ENCODE data around the gene BFSP2.
A peak's percentile ranks its signal among the peaks of the same experiment; 100 is the strongest.
"Not testable (repeated sequence)": the region's sequence is repeated elsewhere in the genome, so short reads cannot be mapped to it uniquely, and the experiment has no call there.

The BFSP2 gene

DNA sequence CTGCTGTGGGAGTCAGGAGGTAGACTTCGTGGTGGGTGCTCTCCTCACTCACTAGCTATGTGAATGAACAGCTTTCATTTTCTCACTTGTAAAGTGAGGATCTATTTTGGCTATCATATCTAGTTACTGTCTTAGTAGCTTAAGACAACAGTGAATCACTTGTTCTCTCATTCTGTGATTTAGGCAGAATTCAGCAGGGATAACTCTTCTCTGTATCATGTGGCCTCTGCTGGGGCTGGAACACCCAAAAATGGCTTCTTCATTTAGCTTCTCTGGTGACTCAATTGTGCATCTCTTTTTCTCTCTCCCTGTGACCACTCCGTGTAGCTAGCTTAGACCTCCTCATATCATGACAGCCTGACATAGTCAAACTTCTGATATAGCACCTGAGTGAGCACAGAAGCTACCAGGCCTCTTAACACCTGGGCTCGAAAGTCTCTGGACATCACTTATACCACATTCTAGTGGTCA lies 68.4 kb downstream of the BFSP2 start:
- DNase-seq (ENCODE audit: low read depth) = no peak
- TF ChIP-seq, protein P1, sequence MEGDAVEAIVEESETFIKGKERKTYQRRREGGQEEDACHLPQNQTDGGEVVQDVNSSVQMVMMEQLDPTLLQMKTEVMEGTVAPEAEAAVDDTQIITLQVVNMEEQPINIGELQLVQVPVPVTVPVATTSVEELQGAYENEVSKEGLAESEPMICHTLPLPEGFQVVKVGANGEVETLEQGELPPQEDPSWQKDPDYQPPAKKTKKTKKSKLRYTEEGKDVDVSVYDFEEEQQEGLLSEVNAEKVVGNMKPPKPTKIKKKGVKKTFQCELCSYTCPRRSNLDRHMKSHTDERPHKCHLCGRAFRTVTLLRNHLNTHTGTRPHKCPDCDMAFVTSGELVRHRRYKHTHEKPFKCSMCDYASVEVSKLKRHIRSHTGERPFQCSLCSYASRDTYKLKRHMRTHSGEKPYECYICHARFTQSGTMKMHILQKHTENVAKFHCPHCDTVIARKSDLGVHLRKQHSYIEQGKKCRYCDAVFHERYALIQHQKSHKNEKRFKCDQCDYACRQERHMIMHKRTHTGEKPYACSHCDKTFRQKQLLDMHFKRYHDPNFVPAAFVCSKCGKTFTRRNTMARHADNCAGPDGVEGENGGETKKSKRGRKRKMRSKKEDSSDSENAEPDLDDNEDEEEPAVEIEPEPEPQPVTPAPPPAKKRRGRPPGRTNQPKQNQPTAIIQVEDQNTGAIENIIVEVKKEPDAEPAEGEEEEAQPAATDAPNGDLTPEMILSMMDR (IDR thresholded peaks at IDR 0.05; ENCODE audit: control insufficient read depth, extremely low read depth, insufficient read depth) = no peak
- no peak overlapping the region for H3K4me3 ChIP-seq (ENCODE audit: low read depth, low read length)

DNA sequence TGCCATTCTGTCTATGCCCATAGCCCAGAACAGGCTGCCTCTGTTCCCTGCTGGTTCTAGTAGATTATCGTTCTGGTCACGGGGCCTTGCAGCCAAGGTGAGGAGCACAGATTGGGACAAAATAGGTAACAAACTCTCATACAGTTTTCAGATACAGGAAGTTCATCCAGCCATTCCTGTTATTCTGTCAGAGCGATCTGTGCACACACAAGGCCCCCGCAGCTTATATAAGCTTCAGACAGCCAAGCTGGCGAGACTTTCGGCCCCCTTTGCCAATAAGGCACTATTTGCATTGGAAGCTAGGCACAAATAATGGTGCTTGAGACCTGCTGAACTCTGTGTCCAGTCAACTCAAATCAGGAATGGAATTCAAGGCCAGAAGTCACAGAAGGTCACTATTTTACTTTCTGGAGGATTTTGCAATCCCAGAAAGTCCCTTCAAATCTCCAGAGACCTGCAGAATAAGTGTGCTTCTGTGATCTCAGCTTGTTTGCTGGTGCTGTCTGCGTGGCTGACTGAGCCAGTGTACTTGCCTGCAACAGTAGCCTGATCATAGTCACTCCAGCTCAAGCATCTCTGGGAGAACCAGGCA lies 69.4 kb downstream of the BFSP2 start:
- TF ChIP-seq, protein P1 (IDR thresholded peaks at IDR 0.05; ENCODE audit: control insufficient read depth, extremely low read depth, insufficient read depth) = no peak
- DNase-seq (ENCODE audit: low read depth) = no peak
- no peak overlapping the region for H3K4me3 ChIP-seq (ENCODE audit: low read depth, low read length)

DNA sequence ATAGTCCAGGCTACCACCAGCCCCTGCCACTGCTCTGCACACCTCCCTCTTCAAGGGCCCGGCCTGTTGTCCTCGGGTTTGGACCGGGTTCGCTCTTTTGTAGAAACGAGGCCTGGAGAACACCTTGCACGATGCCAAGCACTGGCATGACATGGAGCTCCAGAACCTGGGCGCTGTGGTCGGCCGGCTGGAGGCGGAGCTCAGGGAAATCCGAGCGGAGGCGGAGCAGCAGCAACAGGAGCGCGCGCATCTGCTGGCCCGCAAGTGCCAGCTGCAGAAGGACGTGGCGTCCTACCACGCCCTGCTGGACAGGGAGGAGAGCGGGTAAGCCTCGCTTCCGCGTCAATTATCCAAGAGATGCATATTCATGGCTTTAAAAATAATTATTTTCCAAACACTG lies 72.4 kb downstream of the BFSP2 start:
- no peak overlapping the region for H3K4me3 ChIP-seq (ENCODE audit: low read depth, low read length)
- TF ChIP-seq, protein P1 (IDR thresholded peaks at IDR 0.05; ENCODE audit: control insufficient read depth, extremely low read depth, insufficient read depth) = no peak
- no peak for DNase-seq (ENCODE audit: low read depth)

DNA sequence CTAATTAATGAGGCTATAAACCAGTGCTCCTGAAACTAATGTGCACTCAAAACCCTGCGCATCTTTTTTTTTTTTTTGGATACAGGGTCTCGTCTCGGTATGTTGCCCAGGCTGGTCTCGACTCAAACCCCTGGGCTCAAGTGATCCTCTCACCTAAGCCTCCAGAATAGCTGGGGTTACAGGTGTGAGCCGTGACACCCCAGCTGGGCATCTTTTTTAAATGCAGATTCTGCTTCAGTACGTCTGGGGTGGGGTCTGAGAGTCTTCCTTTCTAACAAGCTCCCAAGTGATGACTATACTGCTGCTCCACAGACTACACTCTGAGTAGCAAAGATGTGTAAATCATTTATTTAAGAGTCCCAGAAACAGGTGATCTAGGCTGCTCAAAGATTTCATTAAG lies 73.0 kb downstream of the BFSP2 start:
- no peak overlapping the region for H3K4me3 ChIP-seq (ENCODE audit: low read depth, low read length)
- TF ChIP-seq, protein P1 (IDR thresholded peaks at IDR 0.05; ENCODE audit: control insufficient read depth, extremely low read depth, insufficient read depth) = no peak
- DNase-seq (ENCODE audit: low read depth) = no peak

DNA sequence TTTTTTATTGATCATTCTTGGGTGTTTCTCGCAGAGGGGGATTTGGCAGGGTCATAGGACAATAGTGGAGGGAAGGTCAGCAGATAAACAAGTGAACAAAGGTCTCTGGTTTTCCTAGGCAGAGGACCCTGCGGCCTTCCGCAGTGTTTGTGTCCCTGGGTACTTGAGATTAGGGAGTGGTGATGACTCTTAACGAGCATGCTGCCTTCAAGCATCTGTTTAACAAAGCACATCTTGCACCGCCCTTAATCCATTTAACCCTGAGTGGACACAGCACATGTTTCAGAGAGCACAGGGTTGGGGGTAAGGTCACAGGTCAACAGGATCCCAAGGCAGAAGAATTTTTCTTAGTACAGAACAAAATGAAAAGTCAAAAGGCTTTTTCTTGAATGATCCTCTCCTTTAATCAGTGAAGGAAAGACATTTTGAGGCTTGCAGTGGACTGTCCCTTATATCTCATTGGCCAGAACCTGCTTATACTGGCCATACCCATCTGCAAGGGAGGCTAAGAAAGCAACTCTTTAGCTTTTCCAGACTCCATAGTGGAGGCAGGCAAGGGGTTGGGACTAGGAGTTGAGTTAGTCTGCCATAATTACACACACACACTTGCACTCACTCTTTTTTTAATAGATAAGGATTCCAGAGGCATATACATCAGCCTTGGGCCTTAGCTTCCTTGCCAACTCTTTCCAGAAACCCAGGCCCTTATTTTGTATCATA lies 73.8 kb downstream of the BFSP2 start:
- DNase-seq (ENCODE audit: low read depth) = not testable (repeated sequence)

DNA sequence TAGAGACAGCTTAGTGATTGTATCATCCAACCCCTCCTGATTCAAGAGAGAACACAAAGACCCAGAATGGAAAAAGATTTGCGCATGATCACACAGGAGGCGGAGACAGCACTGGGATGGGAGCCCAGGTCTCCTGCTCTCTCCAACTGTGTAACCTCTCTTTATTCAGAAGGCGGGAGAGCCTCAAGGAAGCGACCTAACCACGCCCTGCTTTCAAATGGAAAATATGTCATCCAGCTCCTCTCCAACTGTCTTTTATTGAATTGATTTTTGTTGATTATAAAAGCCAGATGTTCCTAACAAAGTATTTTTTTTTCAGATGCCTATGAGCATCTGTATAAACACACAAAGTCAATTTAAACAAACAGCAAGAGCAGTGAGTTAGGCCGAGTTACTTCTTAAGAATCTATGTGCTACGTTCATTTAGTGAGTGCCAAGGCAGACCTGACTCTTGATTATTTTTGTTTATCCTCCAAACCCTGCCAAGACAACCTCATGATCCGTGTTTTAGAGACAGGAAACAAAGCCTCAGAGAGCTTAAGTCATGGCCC lies 74.5 kb downstream of the BFSP2 start:
- TF ChIP-seq, protein P1 (IDR thresholded peaks at IDR 0.05; ENCODE audit: control insufficient read depth, extremely low read depth, insufficient read depth) = no peak
- peak; percentile 71 for DNase-seq (ENCODE audit: low read depth)
- no peak overlapping the region for H3K4me3 ChIP-seq (ENCODE audit: low read depth, low read length)

More for the DNA sequence above, 73.8 kb downstream of the BFSP2 start:
- not testable (repeated sequence) for H3K4me3 ChIP-seq (ENCODE audit: low read depth, low read length)

DNA sequence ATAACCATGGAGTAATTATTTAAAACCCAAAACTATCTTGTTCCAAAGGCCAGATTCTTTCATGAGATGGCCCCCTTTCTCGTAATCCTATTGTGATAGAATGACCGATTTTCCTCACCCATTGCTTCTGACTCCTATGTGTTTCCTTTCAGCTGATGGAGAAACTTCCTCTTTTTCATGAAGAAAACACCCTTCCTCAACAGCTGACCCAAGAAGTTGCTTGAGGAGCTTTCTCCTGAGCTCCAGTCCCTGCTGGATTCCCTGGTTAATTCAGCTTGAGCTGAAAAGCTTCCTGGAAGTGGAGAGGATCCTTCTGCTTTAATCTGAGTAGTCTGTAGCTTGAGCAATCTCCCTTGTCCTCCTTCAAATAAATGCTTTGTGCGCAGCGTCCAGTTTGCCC lies 75.0 kb downstream of the BFSP2 start:
- TF ChIP-seq, protein P1 (IDR thresholded peaks at IDR 0.05; ENCODE audit: control insufficient read depth, extremely low read depth, insufficient read depth) = no peak
- no peak overlapping the region for H3K4me3 ChIP-seq (ENCODE audit: low read depth, low read length)
- no peak for DNase-seq (ENCODE audit: low read depth)

All from LNCaP clone FGC (cell line).